ENCODE measurements around the gene DEF6.

Gene DEF6

GRCh38 chr6:35310265-35310831, 12.7 kb downstream of the DEF6 start:
- Mint-ChIP-seq H3K4me1 (no peaks in the 10 kb centered on the region), H3K27ac (no peak overlapping the region), H3K4me3 (no peak overlapping the region), H3K27me3 (ENCODE audit: low read depth, poor library complexity) (peaks cover 31% of the 10 kb centered on the region), H3K36me3 (ENCODE audit: low read depth) (no peaks in the 10 kb centered on the region), H3K9me3 (no peaks in the 10 kb centered on the region)
- no peak for TF ChIP-seq CTCF (IDR thresholded peaks at IDR 0.05)
- DNase-seq, result no peak

GRCh38 chr6:35311390-35312075, 13.9 kb downstream of the DEF6 start:
- Mint-ChIP-seq H3K36me3 (ENCODE audit: low read depth) (peaks cover 3% of the 10 kb centered on the region), H3K27ac (no peak overlapping the region), H3K9me3 (peaks cover 5% of the 10 kb centered on the region), H3K27me3 (ENCODE audit: low read depth, poor library complexity) (peaks cover 37% of the 10 kb centered on the region), H3K4me1 (no peaks in the 10 kb centered on the region), H3K4me3 (no peak overlapping the region)
- DNase-seq, result no peak
- TF ChIP-seq CTCF (IDR thresholded peaks at IDR 0.05), result no peak

GRCh38 chr6:35312076-35312800, 14.6 kb downstream of the DEF6 start:
- peaks cover 9% of the 10 kb centered on the region for H3K9me3 Mint-ChIP-seq
- DNase-seq, result no peak
- H3K27me3 Mint-ChIP-seq (ENCODE audit: low read depth, poor library complexity), result peaks cover 44% of the 10 kb centered on the region
- H3K36me3 Mint-ChIP-seq (ENCODE audit: low read depth), result peaks cover 8% of the 10 kb centered on the region
- peaks cover 1% of the 10 kb centered on the region for H3K4me1 Mint-ChIP-seq
- no peak overlapping the region for H3K27ac Mint-ChIP-seq
- H3K4me3 Mint-ChIP-seq, result no peak overlapping the region
- no peak for TF ChIP-seq CTCF (IDR thresholded peaks at IDR 0.05)

GRCh38 chr6:35312807-35313206, 15.2 kb downstream of the DEF6 start:
- DNase-seq, result no peak
- Mint-ChIP-seq H3K4me1 (peaks cover 7% of the 10 kb centered on the region), H3K9me3 (peaks cover 9% of the 10 kb centered on the region), H3K27ac (no peak overlapping the region), H3K36me3 (ENCODE audit: low read depth) (peaks cover 8% of the 10 kb centered on the region), H3K4me3 (no peak overlapping the region), H3K27me3 (ENCODE audit: low read depth, poor library complexity) (peaks cover 47% of the 10 kb centered on the region)
- TF ChIP-seq CTCF (IDR thresholded peaks at IDR 0.05), result no peak

GRCh38 chr6:35317483-35318195, 20.0 kb downstream of the DEF6 start:
- Mint-ChIP-seq H3K4me1 (peaks cover 25% of the 10 kb centered on the region), H3K27ac (no peak overlapping the region), H3K9me3 (peaks cover 9% of the 10 kb centered on the region), H3K36me3 (ENCODE audit: low read depth) (peaks cover 8% of the 10 kb centered on the region), H3K27me3 (ENCODE audit: low read depth, poor library complexity) (peaks cover 42% of the 10 kb centered on the region), H3K4me3 (peak overlapping the region; percentile 88)
- peak; percentile 46 for DNase-seq
- TF ChIP-seq CTCF (IDR thresholded peaks at IDR 0.05), result no peak
